ENCODE data around the gene CCL20. TPM values are rescaled to one million over a fixed set of nuclear protein-coding genes. Genes with fewer than 3 reads are reported as not detected.

Gene CCL20
- total and polyA plus RNA-seq, 2 donors (not counting 3 experiments of a cell fraction or from before 2014, with no cell fraction given): 0.32 TPM; not detected in 1

DNA sequence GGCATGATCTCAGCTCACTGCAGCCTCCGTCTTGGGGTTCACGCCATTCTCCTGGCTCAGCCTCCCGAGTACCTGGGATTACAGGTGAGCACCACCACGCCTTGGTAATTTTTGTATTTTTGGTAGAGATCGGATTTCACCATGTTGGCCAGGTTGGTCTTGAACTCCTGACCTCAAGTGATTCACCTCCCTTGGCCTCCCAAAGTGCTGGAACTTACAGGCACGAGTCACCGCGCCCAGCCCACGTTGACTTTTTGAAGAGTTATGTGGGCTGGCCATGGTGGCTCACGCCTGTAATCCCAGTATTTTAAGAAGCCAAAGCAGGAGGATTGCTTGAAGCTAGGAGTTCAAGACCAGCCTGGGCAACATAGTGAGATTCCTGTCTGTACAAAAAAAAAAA, 20.8 kb downstream of the CCL20 start:
- ChIA-PET CTCF (interaction anchor here (1.1 kb wide), 1 partner anchor 60 kb away, joined by 5 read pairs; no protein-coding TSS in a partner anchor), POLR2A (no interaction called here)
- no peaks in the 10 kb centered on the region for H4K20me1 ChIP-seq (replicated peaks; ENCODE audit: control insufficient read depth, extremely low read depth, insufficient read depth, low read length)
- no peaks in the 10 kb centered on the region for H3K9me3 ChIP-seq (replicated peaks; ENCODE audit: control insufficient read depth, insufficient read depth, low read length)
- DNase-seq (ENCODE audit: low read depth, low spot score): no peak
- H3K9me1 ChIP-seq (replicated peaks; ENCODE audit: control insufficient read depth, extremely low read depth, insufficient read depth, low read length): no peaks in the 10 kb centered on the region
- no peak overlapping the region for H3K4me3 ChIP-seq (replicated peaks in 1 of 3; ENCODE audit: insufficient read depth in 1 of 3, low read depth in 1 of 3, low read length in 3 of 3)
- no peaks in the 10 kb centered on the region for H3K4me1 ChIP-seq (ENCODE audit: control insufficient read depth, extremely low read depth, insufficient read depth, low read length)
- no peaks in the 10 kb centered on the region for H3K79me2 ChIP-seq (ENCODE audit: control insufficient read depth, insufficient read depth, low read length)
- no TSS peak for BruUV-seq (replicated peaks)
- intact Hi-C loops (cut with micrococcal nuclease) (no loop called here), dilution Hi-C loops (cut with MboI; ENCODE audit: extremely low pct_ligation_motif_present, low sequenced_read_pairs) (no loop called here)
- H3K4me2 ChIP-seq (ENCODE audit: insufficient read depth, low read length): no peak overlapping the region
- no peak for TF ChIP-seq POLR2AphosphoS5 (IDR thresholded peaks at IDR 0.05; ENCODE audit: insufficient read depth, low read depth, low read length)
- TF ChIP-seq CTCF (IDR thresholded peaks at IDR 0.05; ENCODE audit: extremely low read depth in 1 of 2, insufficient read depth in 1 of 2, low read depth in 1 of 2, low read length in 2 of 2): no peak
- no peak for TF ChIP-seq POLR2A (IDR thresholded peaks at IDR 0.05; ENCODE audit: low read depth, low read length)
- TF ChIP-seq, protein P1, sequence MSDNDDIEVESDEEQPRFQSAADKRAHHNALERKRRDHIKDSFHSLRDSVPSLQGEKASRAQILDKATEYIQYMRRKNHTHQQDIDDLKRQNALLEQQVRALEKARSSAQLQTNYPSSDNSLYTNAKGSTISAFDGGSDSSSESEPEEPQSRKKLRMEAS (IDR thresholded peaks at IDR 0.05; ENCODE audit: insufficient read depth, insufficient read length): no peak
- no peak for TF ChIP-seq MYC (IDR thresholded peaks at IDR 0.05; ENCODE audit: low read depth, low read length)
- no peak for TF ChIP-seq EZH2 (IDR thresholded peaks at IDR 0.05; ENCODE audit: borderline replicate concordance, low read depth, low read length, severe bottlenecking)
- TF ChIP-seq GATA2 (IDR thresholded peaks at IDR 0.05; ENCODE audit: insufficient read depth, insufficient read length, low read depth, low read length): no peak
- no peak for TF ChIP-seq FOS (IDR thresholded peaks at IDR 0.05; ENCODE audit: borderline replicate concordance, insufficient read depth, low read length)
- TF ChIP-seq JUN (IDR thresholded peaks at IDR 0.05; ENCODE audit: borderline replicate concordance, insufficient read depth, insufficient read length, low read depth): no peak
- FAIRE-seq: no peak
- no peak overlapping the region for H3K9ac ChIP-seq (replicated peaks; ENCODE audit: extremely low read depth, insufficient read depth, low read length)
- no peak overlapping the region for H3K27ac ChIP-seq (ENCODE audit: insufficient read depth, low read depth, low read length)
- H3K27me3 ChIP-seq (ENCODE audit: control insufficient read depth in 2 of 2, insufficient read depth in 2 of 2, low read length in 2 of 2): no peaks in the 10 kb centered on the region
- no peak overlapping the region for H2AFZ ChIP-seq (ENCODE audit: low read depth, low read length)
- H3K36me3 ChIP-seq (ENCODE audit: control insufficient read depth in 2 of 2, extremely low read depth in 1 of 2, insufficient read depth in 2 of 2, low read length in 2 of 2): no peaks in the 10 kb centered on the region
